HG03025 (cell line): ENCODE results near the gene SNX6.
"Not testable (repeated sequence)": the region's sequence is repeated elsewhere in the genome, so short reads cannot be mapped to it uniquely, and the experiment has no call there.

Experiments used
- ATAC-seq: cut with Tn5 transposase; IDR thresholded peaks from one replicate; pipeline ENCODE4 v1.9.1; 2021; ENCODE audit warnings: mild to moderate bottlenecking, moderate library complexity; ENCODE audit not compliant: unreplicated experiment, low FRiP score

The SNX6 gene

GRCh38 chr14:34571771-34572170 is 58.2 kb downstream of the SNX6 start:
- ATAC-seq: no peak

- ATAC-seq: no peak
Observed at GRCh38 chr14:34569750-34570149, 60.2 kb downstream of the SNX6 start.

GRCh38 chr14:34568803-34569202 is 61.1 kb downstream of the SNX6 start:
- ATAC-seq: no peak

GRCh38 chr14:34562776-34563150 is 67.2 kb downstream of the SNX6 start:
- ATAC-seq: no peak

- ATAC-seq: not testable (repeated sequence)
Observed at GRCh38 chr14:34562037-34562775, 67.7 kb downstream of the SNX6 start.

- peak; percentile 42 for ATAC-seq
Observed at GRCh38 chr14:34556498-34556829, 73.5 kb downstream of the SNX6 start.

- peak; percentile 76 for ATAC-seq
Observed at GRCh38 chr14:34555583-34556497, 74.1 kb downstream of the SNX6 start.

GRCh38 chr14:34554540-34555250 is 75.3 kb downstream of the SNX6 start:
- ATAC-seq: no peak

- not testable (repeated sequence) for ATAC-seq
Observed at GRCh38 chr14:34549276-34549966, 80.5 kb downstream of the SNX6 start.

- ATAC-seq: no peak
Observed at GRCh38 chr14:34548472-34548981, 81.4 kb downstream of the SNX6 start.

- peak; percentile 34 for ATAC-seq
Observed at GRCh38 chr14:34547136-34547520, 82.8 kb downstream of the SNX6 start.

- peak; percentile 63 for ATAC-seq
Observed at GRCh38 chr14:34546272-34547135, 83.4 kb downstream of the SNX6 start.

GRCh38 chr14:34540181-34541059 is 89.5 kb downstream of the SNX6 start:
- not testable (repeated sequence) for ATAC-seq

GRCh38 chr14:34539407-34540180 is 90.4 kb downstream of the SNX6 start, which contains the start of gene EAPP:
Gene EAPP (minus strand): TSS chr14:34539701. CDS start chr14:34539628, 73 bp downstream.
- ATAC-seq: peak; percentile 97

- peak; percentile 21 for ATAC-seq
Observed at GRCh38 chr14:34538871-34539406, 91.0 kb downstream of the SNX6 start.

GRCh38 chr14:34538096-34538495 is 91.9 kb downstream of the SNX6 start:
- ATAC-seq: not testable (repeated sequence)

- no peak for ATAC-seq
Observed at GRCh38 chr14:34537677-34538009, 92.3 kb downstream of the SNX6 start.
